GM19468 (cell line): ENCODE measurements around the gene CT45A6.
"Not testable (repeated sequence)": the region's sequence is repeated elsewhere in the genome, so short reads cannot be mapped to it uniquely, and the experiment has no call there.

Source experiments
- ATAC-seq: cut with Tn5 transposase; IDR thresholded peaks from one replicate; pipeline ENCODE4 v1.9.1; 2021; ENCODE audit warnings: mild to moderate bottlenecking, moderate library complexity, moderate number of reproducible peaks; ENCODE audit not compliant: unreplicated experiment; ENCODE audit errors: extremely low read depth

CT45A6 gene

GRCh38 chrX:135802687-135803086 lies at the start of gene CT45A6:
Gene CT45A6 (minus strand): TSS chrX:135802787. CDS start chrX:135798993, 3,794 bp downstream.
- ATAC-seq, result not testable (repeated sequence)

GRCh38 chrX:135837180-135837579 lies 34.6 kb upstream of the CT45A6 start, which contains the start of gene CT45A7:
Gene CT45A7 (minus strand): TSS chrX:135837280. CDS start chrX:135833533, 3,747 bp downstream.
- not testable (repeated sequence) for ATAC-seq

- ATAC-seq, result not testable (repeated sequence)
These were observed 17.3 kb upstream of the CT45A6 start, which contains the start of gene CT45A2 for GRCh38 chrX:135819912-135820311. Gene CT45A2 (minus strand): TSS chrX:135820012. CDS start chrX:135816265, 3,747 bp downstream.

- ATAC-seq, result not testable (repeated sequence)
These were observed 17.2 kb downstream of the CT45A6 start, which contains the start of gene CT45A5 for GRCh38 chrX:135785403-135785802. Gene CT45A5 (minus strand): TSS chrX:135785503. CDS start chrX:135781729, 3,774 bp downstream.

- not testable (repeated sequence) for ATAC-seq
These were observed 34.5 kb downstream of the CT45A6 start, which contains the start of gene CT45A3 for GRCh38 chrX:135768091-135768490. Gene CT45A3 (minus strand): TSS chrX:135768191. CDS start chrX:135764444, 3,747 bp downstream.

GRCh38 chrX:135744739-135745138 lies 57.8 kb downstream of the CT45A6 start:
- ATAC-seq, result not testable (repeated sequence)
